PC-3 (cell line): ENCODE measurements around the gene HES2. TPM values are rescaled to one million over a fixed set of nuclear protein-coding genes. Genes with fewer than 3 reads are reported as not detected.
A peak's percentile ranks its signal among the peaks of the same experiment; 100 is the strongest.

ENCODE experiments used
- ATAC-seq: fragments of 200-7000 bp; cut with Tn5 transposase; 2 replicates; pipeline ENCODE4 v1.9.1; 2020; ENCODE audit warnings: mild to moderate bottlenecking, moderate library complexity
- BruUV-seq: library from RNA; stranded (reverse); fragments of 400-500 nt; replicated peaks from 2 replicates; lab custom pipeline; 2021; lab: Mats Ljungman, UMichigan
- CTCF ChIA-PET: fragments of 300-600 bp; sonication (Branson Sonifier 250); formaldehyde crosslinking; loops from one replicate; lab custom pipeline; 2022; ENCODE audit warnings: antibody characterized with exemption; lab: Charles Lee
- POLR2A ChIA-PET: fragments of 300-600 bp; sonication (Branson Sonifier 250); formaldehyde crosslinking; loops from one replicate; lab custom pipeline; 2022; ENCODE audit warnings: antibody characterized with exemption; ENCODE audit not compliant: unreplicated experiment; lab: Charles Lee
- DNase-seq: peaks from one replicate; pipeline ENCODE4 v3.0.0-alpha.2; 2015
- H2AFZ ChIP-seq: fragments of 300-600 bp; sonication (generic); 2 replicates; pipeline ENCODE4 v1.6.0; 2016; ENCODE audit warnings: antibody characterized with exemption, low read length
- H3F3A ChIP-seq: fragments of 300-600 bp; sonication (generic); one replicate; pipeline ENCODE4 v1.6.0; 2017; ENCODE audit warnings: antibody characterized with exemption, low read length, control low read depth, mild to moderate bottlenecking; ENCODE audit not compliant: unreplicated experiment
- H3K27ac ChIP-seq: fragments of 300-600 bp; sonication (generic); 2 replicates; pipeline ENCODE4 v1.5.1; 2016; ENCODE audit warnings: mild to moderate bottlenecking, low read length
- H3K27me3 ChIP-seq: fragments of 300-600 bp; sonication (generic); 2 replicates; pipeline ENCODE4 v1.6.1; 2016; ENCODE audit warnings: low read length, mixed read lengths
- H3K36me3 ChIP-seq: fragments of 300-600 bp; sonication (generic); 2 replicates; pipeline ENCODE4 v1.6.1; 2016; ENCODE audit warnings: low read depth, mixed run types, low read length, mixed read lengths
- H3K4me1 ChIP-seq: fragments of 300-600 bp; sonication (generic); 2 replicates; pipeline ENCODE4 v1.5.1; 2016; ENCODE audit warnings: low read length; ENCODE audit not compliant: insufficient read depth
- H3K4me2 ChIP-seq: fragments of 300-600 bp; sonication (generic); 2 replicates; pipeline ENCODE4 v1.6.0; 2016; ENCODE audit warnings: low read length
- H3K4me3 ChIP-seq: fragments of 300-600 bp; sonication (generic); 2 replicates; pipeline ENCODE4 v1.5.1; 2016; ENCODE audit warnings: mild to moderate bottlenecking, low read length, mixed read lengths
- H3K79me2 ChIP-seq: fragments of 300-600 bp; sonication (generic); 2 replicates; pipeline ENCODE4 v1.6.1; 2017; ENCODE audit warnings: low read length, mixed read lengths
- H3K9ac ChIP-seq: fragments of 300-600 bp; sonication (generic); 2 replicates; pipeline ENCODE4 v1.6.0; 2016; ENCODE audit warnings: mild to moderate bottlenecking, low read length
- H3K9me2 ChIP-seq: fragments of 300-600 bp; sonication (generic); replicated peaks from 2 replicates; pipeline ENCODE4 v1.6.1; 2016; ENCODE audit warnings: mixed run types, low read length, mixed read lengths
- H3K9me3 ChIP-seq: fragments of 300-600 bp; sonication (generic); 2 replicates; pipeline ENCODE4 v1.6.1; 2016; ENCODE audit warnings: low read length, mixed read lengths
- H4K20me1 ChIP-seq: fragments of 300-600 bp; sonication (generic); 2 replicates; pipeline ENCODE4 v1.6.1; 2016; ENCODE audit warnings: low read length, mixed read lengths
- EZH2 ChIP-seq: fragments of 300-600 bp; sonication (generic); IDR thresholded peaks from one replicate; pipeline ENCODE4 v1.6.1; 2017; ENCODE audit warnings: antibody characterized with exemption, mild to moderate bottlenecking, low read length; ENCODE audit not compliant: unreplicated experiment
- EZH2phosphoT487 ChIP-seq: fragments of 300-600 bp; sonication (generic); IDR thresholded peaks from 2 replicates; pipeline ENCODE4 v1.6.1; 2018; ENCODE audit warnings: mild to moderate bottlenecking, antibody characterized with exemption, low read length, borderline replicate concordance
- intact Hi-C: fragments of 100-400 bp; cut with micrococcal nuclease; formaldehyde crosslinking; loops from 2 replicates; pipeline ENCODE4 v1.9.0; 2023
- total RNA-seq: library from RNA; depleted of rRNA; stranded (reverse); fragments of >200 nt; gene quantifications from 2 replicates; pipeline ENCODE4 v1.2.3, GENCODE V29; 2014
- TF ChIP-seq, protein P1 (sequence below): fragments of 300-600 bp; sonication (generic); conservative IDR thresholded peaks from 2 replicates; pipeline ENCODE4 v1.5.1; 2017; ENCODE audit warnings: antibody characterized with exemption, low read depth, mild to moderate bottlenecking, low read length

Gene HES2
- total RNA-seq, 1 experiment from 2014 or later: 42.9 TPM

DNA sequence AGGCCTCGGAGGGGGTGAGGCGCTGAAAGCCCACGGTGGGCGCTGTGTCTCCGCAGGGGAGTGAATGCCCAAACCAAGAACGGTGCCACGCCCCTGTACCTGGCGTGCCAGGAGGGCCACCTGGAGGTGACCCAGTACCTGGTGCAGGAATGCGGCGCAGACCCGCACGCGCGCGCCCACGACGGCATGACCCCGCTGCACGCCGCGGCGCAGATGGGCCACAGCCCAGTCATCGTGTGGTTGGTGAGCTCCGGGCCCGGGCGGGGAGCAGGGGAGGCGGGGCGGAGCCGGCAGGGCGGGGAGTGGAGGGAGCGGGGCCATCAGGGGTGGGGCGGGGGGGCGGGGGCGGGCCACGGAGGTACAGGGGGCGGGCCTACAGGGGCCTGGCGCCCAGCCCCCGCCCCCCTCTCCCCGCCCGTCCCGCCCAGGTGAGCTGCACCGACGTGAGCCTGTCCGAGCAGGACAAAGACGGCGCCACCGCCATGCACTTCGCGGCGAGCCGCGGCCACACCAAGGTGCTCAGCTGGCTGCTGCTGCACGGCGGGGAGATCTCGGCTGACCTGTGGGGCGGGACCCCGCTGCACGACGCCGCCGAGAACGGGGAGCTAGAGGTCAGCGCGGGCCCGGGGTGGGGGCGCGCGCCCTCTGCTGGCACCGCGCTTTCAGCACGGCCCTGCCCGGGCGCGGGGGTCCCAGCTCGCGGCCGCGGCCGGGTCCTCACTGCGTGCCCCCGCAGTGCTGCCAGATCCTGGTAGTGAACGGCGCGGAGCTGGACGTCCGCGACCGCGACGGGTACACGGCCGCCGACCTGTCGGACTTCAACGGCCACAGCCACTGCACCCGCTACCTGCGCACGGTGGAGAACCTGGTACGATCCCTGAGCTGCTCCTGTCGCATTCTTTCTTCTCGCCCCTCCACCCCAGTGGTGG, 20.7 kb upstream of the HES2 start:
- H3K27me3 ChIP-seq: no peaks in the 10 kb centered on the region
- ChIA-PET CTCF (interaction anchor here (0.6 to 1.0 kb wide), 4 partner anchors 17 to 80 kb away, joined by 3 to 7 read pairs (median 4); no protein-coding TSS in a partner anchor), POLR2A (interaction anchor here (0.6 to 0.7 kb wide), 3 partner anchors 42 to 167 kb away, joined by 3 to 37 read pairs (median 3); partner anchors contain the start of gene PLEKHG5)
- peak overlapping the region; percentile 53; the same call in 1 of the 2 replicates for H3K4me3 ChIP-seq
- DNase-seq: peak; percentile 85
- TF ChIP-seq, protein P1, sequence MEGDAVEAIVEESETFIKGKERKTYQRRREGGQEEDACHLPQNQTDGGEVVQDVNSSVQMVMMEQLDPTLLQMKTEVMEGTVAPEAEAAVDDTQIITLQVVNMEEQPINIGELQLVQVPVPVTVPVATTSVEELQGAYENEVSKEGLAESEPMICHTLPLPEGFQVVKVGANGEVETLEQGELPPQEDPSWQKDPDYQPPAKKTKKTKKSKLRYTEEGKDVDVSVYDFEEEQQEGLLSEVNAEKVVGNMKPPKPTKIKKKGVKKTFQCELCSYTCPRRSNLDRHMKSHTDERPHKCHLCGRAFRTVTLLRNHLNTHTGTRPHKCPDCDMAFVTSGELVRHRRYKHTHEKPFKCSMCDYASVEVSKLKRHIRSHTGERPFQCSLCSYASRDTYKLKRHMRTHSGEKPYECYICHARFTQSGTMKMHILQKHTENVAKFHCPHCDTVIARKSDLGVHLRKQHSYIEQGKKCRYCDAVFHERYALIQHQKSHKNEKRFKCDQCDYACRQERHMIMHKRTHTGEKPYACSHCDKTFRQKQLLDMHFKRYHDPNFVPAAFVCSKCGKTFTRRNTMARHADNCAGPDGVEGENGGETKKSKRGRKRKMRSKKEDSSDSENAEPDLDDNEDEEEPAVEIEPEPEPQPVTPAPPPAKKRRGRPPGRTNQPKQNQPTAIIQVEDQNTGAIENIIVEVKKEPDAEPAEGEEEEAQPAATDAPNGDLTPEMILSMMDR: peak; percentile 53
- TF ChIP-seq EZH2: no peak
- peak overlapping the region; percentile 75 for H2AFZ ChIP-seq
- H3K36me3 ChIP-seq: no peaks in the 10 kb centered on the region
- H3K9me3 ChIP-seq: no peaks in the 10 kb centered on the region
- H3K27ac ChIP-seq: no peak overlapping the region
- intact Hi-C loops: no loop called here
- no peaks in the 10 kb centered on the region for H3F3A ChIP-seq
- no peaks in the 10 kb centered on the region for H3K79me2 ChIP-seq
- H3K4me1 ChIP-seq: no peaks in the 10 kb centered on the region; the same call in 1 of the 2 replicates
- H3K4me2 ChIP-seq: peak overlapping the region; percentile 71
- peak; percentile 70 for ATAC-seq
- no peak overlapping the region for H3K9ac ChIP-seq
- BruUV-seq: no TSS peak
- no peaks in the 10 kb centered on the region for H3K9me2 ChIP-seq
- H4K20me1 ChIP-seq: no peaks in the 10 kb centered on the region

DNA sequence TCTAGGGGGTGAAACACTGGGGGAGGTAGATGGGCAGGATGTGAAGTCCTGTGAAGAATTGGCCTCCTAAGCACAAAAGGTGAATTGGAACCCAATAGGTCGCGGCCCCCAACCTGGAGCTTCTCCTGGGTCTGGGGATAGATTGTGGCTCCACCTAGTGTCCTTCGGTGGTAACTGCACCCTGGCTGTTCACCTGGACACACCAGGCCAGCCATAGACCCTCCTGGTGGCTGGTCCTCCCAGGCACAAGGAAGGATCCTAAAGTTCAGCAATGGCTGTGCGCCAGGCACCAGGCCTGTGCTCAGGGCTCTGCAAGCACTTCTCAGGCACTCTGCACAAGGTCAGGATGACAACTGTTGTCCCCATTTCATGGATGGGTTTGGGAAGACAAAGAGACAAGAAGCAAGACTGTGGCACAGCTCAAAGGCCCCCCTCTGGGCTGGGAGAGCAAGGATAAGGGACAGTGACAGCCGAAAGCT, 18.4 kb upstream of the HES2 start:
- DNase-seq (peak; percentile 92), ATAC-seq (peak; percentile 65)
- no peaks in the 10 kb centered on the region for H3K36me3 ChIP-seq
- BruUV-seq: no TSS peak
- no peaks in the 10 kb centered on the region for H3K9me3 ChIP-seq
- no peak overlapping the region for H3K9ac ChIP-seq
- H3K79me2 ChIP-seq: no peaks in the 10 kb centered on the region
- TF ChIP-seq EZH2phosphoT487: no peak
- TF ChIP-seq, protein P1: peak; percentile 94
- no peak for TF ChIP-seq EZH2
- no peaks in the 10 kb centered on the region for H3K27me3 ChIP-seq
- no peak overlapping the region for H3K4me3 ChIP-seq
- no peaks in the 10 kb centered on the region; the same call in 1 of the 2 replicates for H3K4me1 ChIP-seq
- intact Hi-C loops: loop anchor here (1.0 to 2.0 kb wide), 3 partner anchors 15 to 75 kb away; no protein-coding TSS in a partner anchor
- H3K4me2 ChIP-seq: no peak overlapping the region
- H3F3A ChIP-seq: no peaks in the 10 kb centered on the region
- no peaks in the 10 kb centered on the region for H3K9me2 ChIP-seq
- H3K27ac ChIP-seq: no peak overlapping the region
- H2AFZ ChIP-seq: no peak overlapping the region
- ChIA-PET POLR2A (interaction anchor here (0.6 kb wide), 1 partner anchor 12 kb away, joined by 4 read pairs; no protein-coding TSS in a partner anchor), CTCF (interaction anchor here (0.6 to 2.9 kb wide), 14 partner anchors 15 to 233 kb away, joined by 3 to 29 read pairs (median 6); partner anchors contain the start of genes ACOT7 and HES2)
- H4K20me1 ChIP-seq: no peaks in the 10 kb centered on the region
